GM18526 (cell line): ENCODE data around the gene CACNB4.

Source experiments
- POLR2A ChIP-seq: IDR thresholded peaks from 3 replicates; pipeline ENCODE4 v1.6.1; 2011; ENCODE audit not compliant: insufficient read length; ENCODE audit errors: extremely low read depth

Gene CACNB4

DNA sequence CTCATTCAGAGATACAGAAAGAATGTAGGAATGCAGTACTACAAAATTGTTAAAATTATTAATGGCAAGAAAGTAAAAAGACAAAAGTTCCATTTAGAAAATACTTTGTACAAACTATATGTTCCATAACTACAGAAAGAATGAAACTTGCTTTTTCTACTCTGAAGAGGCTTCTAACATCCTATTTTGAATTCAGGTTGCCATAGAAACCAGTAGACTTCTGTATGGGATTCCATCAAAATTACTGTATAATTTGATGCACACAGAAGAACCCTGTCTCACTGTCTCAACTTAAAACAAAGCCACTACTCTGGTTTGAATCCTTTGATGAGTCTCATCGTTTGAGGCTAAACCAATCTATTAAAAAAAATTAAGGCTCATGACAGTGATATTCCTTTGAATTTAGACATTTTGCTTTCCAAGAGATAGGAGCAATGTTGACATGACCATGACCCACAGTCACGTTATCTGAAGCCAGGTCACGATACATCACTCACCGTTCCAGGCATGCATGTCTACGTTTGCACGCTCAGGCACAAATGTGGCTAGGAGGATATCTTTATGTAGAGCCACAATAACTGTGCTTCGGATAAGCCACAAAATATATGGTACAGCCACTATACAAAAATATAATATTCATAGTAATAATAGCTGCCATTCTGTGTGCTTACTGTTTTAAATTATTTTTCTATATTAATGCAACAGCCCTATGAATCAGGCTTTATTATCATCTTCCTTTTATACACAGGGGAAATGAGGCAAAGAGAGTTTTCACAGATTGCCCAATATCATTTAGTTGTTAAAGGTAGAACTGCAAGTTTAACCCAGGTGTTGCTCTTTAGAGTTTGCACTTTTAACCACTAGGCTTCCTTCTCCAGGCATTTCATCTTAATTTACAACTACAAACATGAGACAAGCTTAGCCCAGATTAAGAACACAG is 82.4 kb downstream of the CACNB4 start:
- no peak for TF ChIP-seq POLR2A

GRCh38 chr2:152015552-152015951 is 83.3 kb downstream of the CACNB4 start:
- no peak for TF ChIP-seq POLR2A

GRCh38 chr2:152012697-152013096 is 86.1 kb downstream of the CACNB4 start:
- TF ChIP-seq POLR2A, result no peak

- TF ChIP-seq POLR2A, result no peak
Observed at GRCh38 chr2:152011724-152012123, 87.1 kb downstream of the CACNB4 start.

DNA sequence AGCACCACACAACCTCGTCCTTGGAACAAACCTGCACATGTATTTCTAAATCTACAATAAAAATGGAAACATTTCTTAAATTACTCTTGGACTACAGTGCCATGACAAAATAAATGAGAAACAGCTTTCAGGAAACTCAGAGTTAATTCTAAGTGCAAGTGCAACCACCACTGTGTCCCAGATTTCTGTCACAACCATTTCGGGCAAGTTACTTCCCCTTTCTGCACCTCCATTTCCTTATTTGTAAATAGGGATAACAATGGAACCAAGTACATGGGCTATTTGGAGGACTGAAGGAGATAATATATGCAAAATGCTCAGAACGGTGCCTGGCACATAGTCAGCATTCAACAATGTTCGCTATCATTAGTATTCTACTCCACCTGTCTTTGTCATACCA is 93.2 kb downstream of the CACNB4 start:
- TF ChIP-seq POLR2A, result no peak

- no peak for TF ChIP-seq POLR2A
Observed at GRCh38 chr2:151999053-151999452, 99.8 kb downstream of the CACNB4 start.

GRCh38 chr2:151996243-151997003 is 102.4 kb downstream of the CACNB4 start:
- TF ChIP-seq POLR2A, result no peak

- no peak for TF ChIP-seq POLR2A
Observed at GRCh38 chr2:151995161-151995557, 103.7 kb downstream of the CACNB4 start.

DNA sequence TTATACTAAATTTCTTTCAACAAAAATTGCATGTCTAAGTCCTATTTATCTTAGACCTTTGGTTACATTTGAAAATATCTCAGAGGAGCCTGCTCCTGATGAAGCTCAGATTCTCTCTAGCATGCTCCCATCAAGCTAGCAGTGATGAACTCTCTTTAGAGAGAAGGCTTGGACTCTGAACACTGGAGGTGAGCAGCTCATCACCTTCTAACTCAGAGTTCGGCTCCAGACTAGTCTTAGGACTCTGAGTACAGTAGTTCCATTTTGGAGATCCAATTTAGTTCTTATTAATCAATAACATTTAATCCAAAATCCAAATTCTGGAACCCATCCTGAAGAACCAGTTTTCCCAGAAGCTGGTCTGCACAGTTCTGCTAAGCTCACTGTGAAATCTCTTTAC is 107.8 kb downstream of the CACNB4 start:
- TF ChIP-seq POLR2A, result no peak

- no peak for TF ChIP-seq POLR2A
Observed at GRCh38 chr2:151989378-151989777, 109.5 kb downstream of the CACNB4 start.

DNA sequence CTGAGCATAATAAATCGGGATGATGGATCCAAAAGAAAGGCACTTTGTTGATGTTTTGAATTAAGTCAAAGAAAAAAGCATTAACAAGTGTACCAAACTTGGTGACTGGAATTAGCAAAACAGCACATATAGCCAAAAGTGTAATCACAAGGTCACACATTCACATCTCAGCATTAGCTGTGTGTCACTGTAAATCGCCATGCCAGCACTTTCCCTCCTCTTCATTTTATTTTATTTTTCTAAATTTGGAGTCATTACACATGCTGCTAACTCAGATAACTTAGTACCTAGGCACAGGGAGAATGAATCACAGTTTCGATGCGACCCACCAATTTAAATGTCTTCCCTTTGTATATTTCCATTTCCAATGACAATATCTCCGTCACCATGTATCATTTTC is 111.4 kb downstream of the CACNB4 start:
- no peak for TF ChIP-seq POLR2A

GRCh38 chr2:151984424-151985083 is 114.3 kb downstream of the CACNB4 start:
- TF ChIP-seq POLR2A, result no peak

DNA sequence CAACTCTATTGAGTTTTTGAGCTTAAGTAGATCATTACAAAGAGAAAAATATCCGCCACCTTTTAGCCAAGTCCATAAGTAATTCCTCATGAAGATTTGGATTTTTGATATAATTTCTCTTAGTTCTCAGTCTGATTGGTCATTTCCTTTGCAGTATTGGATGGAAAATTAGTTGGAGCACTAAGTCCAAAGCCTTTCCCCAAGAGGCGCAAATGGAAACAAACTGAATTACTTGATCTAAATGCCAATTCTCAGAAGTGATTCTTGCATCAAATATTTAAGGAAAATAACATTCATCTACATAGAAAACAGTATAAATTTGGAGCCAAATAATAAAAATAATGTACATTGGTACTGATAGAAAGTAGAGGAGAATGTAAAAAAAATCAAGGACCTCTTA is 115.6 kb downstream of the CACNB4 start:
- no peak for TF ChIP-seq POLR2A

GRCh38 chr2:151981886-151982285 is 117.0 kb downstream of the CACNB4 start:
- TF ChIP-seq POLR2A, result no peak

GRCh38 chr2:151979694-151980093 is 119.2 kb downstream of the CACNB4 start:
- no peak for TF ChIP-seq POLR2A

DNA sequence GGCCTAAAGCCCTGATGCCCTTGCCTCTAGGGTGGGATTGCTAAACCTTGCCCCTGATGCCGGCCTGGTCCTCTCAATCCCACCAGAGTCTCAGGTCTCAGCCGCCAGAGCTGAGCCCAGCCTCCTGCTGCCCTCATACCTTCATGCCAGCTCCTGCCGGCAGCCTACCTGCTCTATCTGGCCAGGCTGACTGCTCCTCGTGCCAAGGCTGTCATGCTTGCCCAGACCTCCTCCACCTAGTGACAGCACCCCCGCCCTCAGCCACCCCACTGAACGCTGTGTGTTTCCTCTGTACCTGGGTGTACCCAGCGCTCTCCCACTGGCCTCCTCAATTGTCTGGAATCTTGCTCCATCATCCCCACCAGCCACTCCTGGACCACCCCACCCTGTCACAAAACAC is 120.1 kb downstream of the CACNB4 start:
- TF ChIP-seq POLR2A, result no peak
